SK-N-SH treated with all-trans-retinoic acid at 6 μM for 48 hours (cell line): ENCODE measurements around the gene FAM50B.

ENCODE experiments used
- CREB5 ChIP-seq: fragments of 250-450 bp; sonication (Bioruptor Pico); IDR thresholded peaks from 2 replicates; pipeline ENCODE4 v1.5.1; 2020; ENCODE audit warnings: low read depth, mild to moderate bottlenecking, moderate library complexity
- PPARA ChIP-seq: fragments of 250-450 bp; sonication (Bioruptor Pico); IDR thresholded peaks from 2 replicates; pipeline ENCODE4 v1.5.0; 2020; ENCODE audit warnings: mild to moderate bottlenecking, borderline replicate concordance

GRCh38 chr6:3867641-3868502 is 18.7 kb downstream of the FAM50B start:
- TF ChIP-seq CREB5 (CRISPR knock-in tag) = no peak
- no peak for TF ChIP-seq PPARA (CRISPR knock-in tag)
